Caco-2 (cell line): ENCODE results near the gene ZNF783. TPM values are rescaled to one million over a fixed set of nuclear protein-coding genes. Genes with fewer than 3 reads are reported as not detected.

Experiments
- BruUV-seq: library from RNA; stranded (reverse); fragments of 400-500 nt; replicated peaks from 2 replicates; lab custom pipeline; 2021; lab: Mats Ljungman, UMichigan
- CTCF ChIA-PET: fragments of 300-600 bp; sonication (Branson Sonifier 250); formaldehyde crosslinking; loops from one replicate; lab custom pipeline; 2022; ENCODE audit warnings: antibody characterized with exemption; lab: Charles Lee
- POLR2A ChIA-PET: fragments of 300-600 bp; sonication (Branson Sonifier 250); formaldehyde crosslinking; loops from one replicate; lab custom pipeline; 2022; ENCODE audit warnings: antibody characterized with exemption; lab: Charles Lee
- DNase-seq, 2 experiments: peaks; one replicate each; pipeline versions ENCODE4 v3.0.0 to v3.0.0-alpha.2; 2020 to 2022
- H3K27me3 ChIP-seq: replicated peaks from 2 replicates; pipeline ENCODE4 v1.6.0; 2011; ENCODE audit warnings: low read length; ENCODE audit not compliant: control insufficient read depth, insufficient read depth
- H3K36me3 ChIP-seq: 2 replicates; pipeline ENCODE4 v1.5.1; 2011; ENCODE audit warnings: low read length; ENCODE audit not compliant: control insufficient read depth, insufficient read depth
- H3K4me1 ChIP-seq: fragments of 250-450 bp; sonication (Bioruptor Pico); 2 replicates; pipeline ENCODE4 v1.5.1; 2020; ENCODE audit warnings: mild to moderate bottlenecking
- H3K4me3 ChIP-seq: 2 replicates; pipeline ENCODE4 v1.5.1; 2011; ENCODE audit warnings: low read depth, mild to moderate bottlenecking, control low read depth, low read length
- H3K9me3 ChIP-seq: fragments of 250-450 bp; sonication (Bioruptor Pico); 2 replicates; pipeline ENCODE4 v1.5.1; 2020; ENCODE audit warnings: mild to moderate bottlenecking, moderate library complexity
- H3K27ac Mint-ChIP-seq: one replicate; pipeline ENCODE4 v1.8.0; 2022; ENCODE audit warnings: mixed read lengths; ENCODE audit not compliant: unreplicated experiment
- H3K27me3 Mint-ChIP-seq: one replicate; pipeline ENCODE4 v1.8.0; 2022; ENCODE audit warnings: mixed read lengths; ENCODE audit not compliant: insufficient read depth, unreplicated experiment
- H3K36me3 Mint-ChIP-seq: one replicate; pipeline ENCODE4 v1.8.0; 2022; ENCODE audit warnings: mild to moderate bottlenecking, mixed read lengths; ENCODE audit not compliant: insufficient read depth, unreplicated experiment
- H3K4me1 Mint-ChIP-seq: one replicate; pipeline ENCODE4 v1.8.0; 2022; ENCODE audit warnings: low read depth, mixed read lengths; ENCODE audit not compliant: unreplicated experiment
- H3K4me3 Mint-ChIP-seq: one replicate; pipeline ENCODE4 v1.8.0; 2022; ENCODE audit warnings: mild to moderate bottlenecking, moderate library complexity, mixed read lengths; ENCODE audit not compliant: unreplicated experiment
- H3K9me3 Mint-ChIP-seq: one replicate; pipeline ENCODE4 v1.8.0; 2022; ENCODE audit warnings: mixed read lengths; ENCODE audit not compliant: unreplicated experiment
- CTCF ChIP-seq, 2 experiments: fragments of 200-600 bp in 1 of 2; IDR thresholded peaks; 1 replicate in 1 of 2; 2 replicates in 1 of 2; pipeline versions ENCODE4 v1.5.1 to v1.8.0; 2011 to 2022; ENCODE audit warnings: antibody characterized with exemption in 1 of 2, control low read depth in 1 of 2, inconsistent platforms in 1 of 2, low read depth in 1 of 2, low read length in 1 of 2, mild to moderate bottlenecking in 1 of 2, moderate library complexity in 1 of 2; ENCODE audit not compliant: insufficient read depth in 1 of 2, severe bottlenecking in 1 of 2, unreplicated experiment in 1 of 2
- intact Hi-C: fragments of 100-400 bp; cut with micrococcal nuclease; formaldehyde crosslinking; loops from one replicate; pipeline ENCODE4 v1.10.0; 2022; ENCODE audit not compliant: unreplicated experiment
- total RNA-seq: library from RNA; stranded (reverse); gene quantifications from 2 replicates; pipeline ENCODE4 v1.2.3, GENCODE V29; 2022

Gene ZNF783
- total RNA-seq, 1 experiment from 2014 or later = 27.3 TPM

DNA sequence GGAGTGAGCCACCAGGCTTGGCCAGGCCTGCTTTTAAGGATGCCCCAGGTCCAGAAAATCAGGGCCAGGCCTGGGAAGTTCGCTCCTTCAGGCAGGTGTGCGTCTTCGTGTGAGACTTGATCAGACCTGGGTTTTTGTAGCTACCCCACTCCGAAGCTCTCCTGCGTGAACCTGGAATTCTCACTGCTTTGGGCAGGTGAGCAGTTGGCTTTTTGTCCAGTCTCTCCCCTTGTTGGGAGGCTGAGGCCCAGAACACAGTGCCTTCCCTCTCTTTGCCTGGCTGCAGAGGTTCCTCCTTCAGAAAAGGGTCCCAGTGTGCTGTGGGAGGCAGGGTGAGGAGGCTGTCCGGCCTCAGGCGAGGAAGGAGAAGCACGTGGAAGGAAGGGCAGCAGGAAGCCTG, 27.3 kb downstream of the ZNF783 start:
- TF ChIP-seq CTCF (IDR thresholded peaks at IDR 0.05; ENCODE audit: insufficient read depth in 1 of 2, low read depth in 1 of 2, low read length in 1 of 2, severe bottlenecking in 1 of 2, unreplicated experiment in 1 of 2) = no peak
- Mint-ChIP-seq H3K36me3 (peaks cover 20% of the 10 kb centered on the region), H3K27ac (no peak overlapping the region), H3K4me1 (peaks cover 8% of the 10 kb centered on the region), H3K27me3 (no peaks in the 10 kb centered on the region), H3K9me3 (no peaks in the 10 kb centered on the region), H3K4me3 (no peak overlapping the region)
- no peaks in the 10 kb centered on the region for H3K4me1 ChIP-seq
- H3K36me3 ChIP-seq = no peaks in the 10 kb centered on the region
- BruUV-seq = no TSS peak
- H3K4me3 ChIP-seq = no peak overlapping the region
- ChIA-PET POLR2A (no interaction called here), CTCF (no interaction called here)
- no peaks in the 10 kb centered on the region for H3K27me3 ChIP-seq
- no peaks in the 10 kb centered on the region for H3K9me3 ChIP-seq
- intact Hi-C loops = no loop called here
- DNase-seq = no peak

DNA sequence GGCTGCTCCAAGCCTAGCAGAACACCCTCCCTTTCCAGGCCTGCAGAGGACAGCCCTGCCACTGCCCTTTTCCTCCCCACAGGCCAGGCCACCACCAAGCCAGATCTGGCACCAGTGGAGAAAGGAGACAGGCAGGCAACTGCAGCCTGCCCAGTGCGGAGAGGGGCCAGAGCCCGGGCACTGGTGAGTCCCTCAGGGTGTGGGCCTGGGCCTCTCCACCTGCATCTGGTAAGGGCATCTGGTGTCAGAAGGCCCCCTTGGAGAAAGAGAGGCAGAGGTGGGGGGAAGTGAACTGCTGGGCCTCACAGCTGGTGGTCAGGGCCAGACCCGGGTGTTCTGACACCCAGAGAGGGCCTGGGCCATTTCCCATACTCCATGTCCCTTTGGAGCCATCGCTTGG, 27.9 kb downstream of the ZNF783 start:
- Mint-ChIP-seq H3K36me3 (peaks cover 16% of the 10 kb centered on the region), H3K9me3 (no peaks in the 10 kb centered on the region), H3K4me1 (peaks cover 8% of the 10 kb centered on the region), H3K27ac (no peak overlapping the region), H3K27me3 (no peaks in the 10 kb centered on the region), H3K4me3 (no peak overlapping the region)
- no peaks in the 10 kb centered on the region for H3K36me3 ChIP-seq
- no peak for TF ChIP-seq CTCF (IDR thresholded peaks at IDR 0.05; ENCODE audit: insufficient read depth in 1 of 2, low read depth in 1 of 2, low read length in 1 of 2, severe bottlenecking in 1 of 2, unreplicated experiment in 1 of 2)
- ChIA-PET POLR2A (no interaction called here), CTCF (no interaction called here)
- no peak overlapping the region for H3K4me3 ChIP-seq
- H3K4me1 ChIP-seq = no peaks in the 10 kb centered on the region
- intact Hi-C loops = no loop called here
- DNase-seq = no peak
- no peaks in the 10 kb centered on the region for H3K27me3 ChIP-seq
- no peaks in the 10 kb centered on the region for H3K9me3 ChIP-seq
- no TSS peak for BruUV-seq

DNA sequence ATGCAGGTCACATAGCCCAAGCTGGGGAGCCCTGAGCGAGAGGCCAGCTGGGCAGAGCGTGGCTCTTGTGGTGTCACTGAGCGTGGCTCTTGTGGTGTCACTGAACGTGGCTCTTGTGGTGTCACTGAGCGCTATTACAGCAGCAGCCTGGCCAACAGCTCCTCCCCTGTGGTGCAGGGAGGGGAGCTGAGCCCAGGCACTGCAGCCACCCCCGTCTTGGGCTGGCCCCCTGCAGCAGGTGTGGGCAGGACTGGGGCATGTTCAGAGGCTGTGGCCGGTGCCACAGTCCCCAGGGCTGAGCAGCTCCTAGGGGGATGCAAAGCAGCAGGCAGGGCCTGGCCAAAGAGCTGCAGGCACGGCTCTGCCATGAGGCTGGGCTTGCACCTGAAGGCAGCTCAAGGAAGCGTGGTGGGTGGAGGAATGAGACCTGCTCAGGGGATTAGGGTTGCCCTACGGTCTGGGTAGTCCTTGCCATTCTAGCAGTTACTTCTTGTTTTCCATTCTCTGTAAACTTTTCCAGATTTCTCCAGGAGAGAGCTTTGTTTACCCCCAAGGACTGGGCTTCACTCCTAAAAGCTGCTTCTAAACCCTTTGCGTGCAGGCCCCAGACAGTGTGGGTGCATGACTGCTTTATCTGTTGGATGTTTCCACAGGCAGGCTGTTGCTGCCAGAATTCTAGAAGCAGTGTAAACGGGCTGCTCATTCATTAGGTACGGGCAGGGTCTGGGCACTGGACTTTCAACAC, 29.2 kb downstream of the ZNF783 start:
- no peak for TF ChIP-seq CTCF (IDR thresholded peaks at IDR 0.05; ENCODE audit: insufficient read depth in 1 of 2, low read depth in 1 of 2, low read length in 1 of 2, severe bottlenecking in 1 of 2, unreplicated experiment in 1 of 2)
- Mint-ChIP-seq H3K36me3 (peaks cover 3% of the 10 kb centered on the region), H3K4me3 (no peak overlapping the region), H3K27me3 (no peaks in the 10 kb centered on the region), H3K27ac (no peak overlapping the region), H3K4me1 (no peaks in the 10 kb centered on the region), H3K9me3 (no peaks in the 10 kb centered on the region)
- intact Hi-C loops = no loop called here
- Histone ChIP-seq H3K36me3 (no peaks in the 10 kb centered on the region), H3K4me1 (no peaks in the 10 kb centered on the region), H3K4me3 (no peak overlapping the region), H3K9me3 (no peaks in the 10 kb centered on the region), H3K27me3 (no peaks in the 10 kb centered on the region)
- ChIA-PET CTCF (no interaction called here), POLR2A (no interaction called here)
- no TSS peak for BruUV-seq
- DNase-seq = no peak
